NCI-H345 (cell line): ENCODE data around the gene ANKRD11.
A peak's percentile ranks its signal among the peaks of the same experiment; 100 is the strongest.
"Not testable (repeated sequence)": the region's sequence is repeated elsewhere in the genome, so short reads cannot be mapped to it uniquely, and the experiment has no call there.

Source experiments
- DNase-seq: peaks from one replicate; lab custom pipeline; 2025; lab: John Stamatoyannopoulos, UW

Gene ANKRD11

DNA sequence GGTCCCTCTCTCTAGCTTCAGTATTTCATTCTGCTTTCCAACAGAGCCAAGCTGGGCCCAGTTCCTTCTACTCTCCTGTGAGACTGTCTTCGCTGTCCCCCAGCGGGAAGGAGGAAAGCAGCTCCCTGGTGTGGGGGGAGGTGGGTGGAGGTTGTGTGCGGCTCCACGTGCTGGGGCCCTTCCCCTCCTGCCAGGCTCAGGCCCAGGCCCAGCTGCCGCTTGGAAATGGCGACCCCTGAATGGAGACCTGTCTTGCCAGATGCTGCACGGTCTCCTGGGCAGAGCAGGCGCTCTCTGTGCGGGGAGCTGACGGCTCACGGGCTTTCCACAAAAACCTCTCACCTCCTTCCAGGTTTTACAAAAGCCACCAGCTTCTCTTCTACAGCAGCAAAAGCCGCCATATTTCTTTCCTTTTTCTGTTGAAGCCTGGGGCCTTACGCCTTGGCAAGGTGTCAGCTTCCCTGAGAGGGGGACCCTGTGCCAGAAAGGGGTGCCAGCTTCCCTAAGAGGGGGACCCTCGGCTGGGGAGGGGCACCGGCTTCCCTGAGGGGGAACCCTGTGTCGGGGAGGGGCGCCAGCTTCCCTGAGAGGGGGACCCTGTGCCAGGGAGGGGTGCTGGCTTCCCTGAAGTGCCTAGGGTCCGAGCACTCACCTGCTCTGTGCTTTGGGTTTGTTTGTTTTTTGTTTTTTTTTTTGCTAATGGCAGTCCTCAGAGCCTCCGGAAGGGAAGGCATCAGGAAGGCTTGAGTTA, 225.4 kb downstream of the ANKRD11 start:
- DNase-seq, result no peak

DNA sequence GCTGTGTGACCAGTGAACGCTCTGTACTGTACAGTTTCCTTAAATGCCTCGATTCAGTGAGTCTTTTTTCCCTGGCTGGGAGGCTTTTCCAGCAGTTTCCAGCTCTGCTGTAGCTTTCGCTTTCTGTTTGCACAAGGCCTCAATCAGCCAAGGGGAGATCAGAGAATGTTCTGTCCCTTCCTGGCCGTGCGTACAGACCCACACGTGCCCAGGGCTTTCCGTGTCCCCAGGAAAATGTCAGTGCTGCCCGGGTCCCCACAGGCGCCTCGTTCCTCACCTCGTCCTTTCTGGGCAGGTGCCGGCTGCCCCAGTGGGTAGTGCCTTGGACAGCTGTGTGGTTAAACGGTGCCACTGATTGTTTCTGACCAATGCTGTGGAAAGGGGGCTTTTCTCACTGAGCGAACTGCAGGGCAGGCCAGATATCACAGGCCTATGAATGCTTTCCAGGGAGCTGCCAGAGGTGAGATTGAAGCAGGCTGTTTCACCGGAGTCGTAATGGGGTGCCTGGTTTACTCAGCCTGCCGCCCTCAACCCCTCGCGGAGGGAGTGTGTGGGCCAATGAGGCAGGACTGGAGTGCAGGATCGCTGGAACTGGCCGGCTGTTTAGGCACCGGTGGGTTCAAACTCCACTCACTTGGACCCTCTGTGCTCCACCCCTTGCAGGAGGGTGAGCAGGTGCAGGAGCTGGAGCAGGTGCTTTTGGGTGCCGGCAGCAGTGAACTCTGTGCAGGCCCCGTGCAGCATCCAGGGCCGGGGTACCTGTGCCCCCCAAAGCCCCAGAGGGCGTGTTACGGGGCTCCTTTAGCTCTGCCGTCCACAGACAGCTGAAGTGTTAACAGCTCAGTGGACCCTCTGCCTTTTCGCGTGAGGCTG, 228.4 kb downstream of the ANKRD11 start:
- no peak for DNase-seq

DNA sequence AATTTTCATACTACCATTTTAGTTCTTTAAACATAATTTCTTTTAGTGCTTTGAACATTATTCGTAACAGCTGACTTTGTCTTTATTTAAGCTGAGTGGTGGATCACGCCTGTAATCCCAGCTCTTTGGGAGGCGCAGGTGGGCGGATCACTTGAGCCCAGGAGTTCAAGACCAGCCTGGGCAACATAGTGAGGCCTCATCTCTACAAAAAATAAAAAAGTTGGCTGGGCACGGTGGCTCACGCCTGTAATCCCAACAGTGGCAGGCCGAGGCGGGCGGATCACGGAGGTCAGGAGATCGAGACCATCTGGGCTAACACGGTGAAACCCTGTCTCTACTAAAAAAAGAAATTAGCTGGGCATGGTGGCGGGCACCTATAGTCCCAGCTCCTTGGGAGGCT, 230.5 kb downstream of the ANKRD11 start:
- not testable (repeated sequence) for DNase-seq

DNA sequence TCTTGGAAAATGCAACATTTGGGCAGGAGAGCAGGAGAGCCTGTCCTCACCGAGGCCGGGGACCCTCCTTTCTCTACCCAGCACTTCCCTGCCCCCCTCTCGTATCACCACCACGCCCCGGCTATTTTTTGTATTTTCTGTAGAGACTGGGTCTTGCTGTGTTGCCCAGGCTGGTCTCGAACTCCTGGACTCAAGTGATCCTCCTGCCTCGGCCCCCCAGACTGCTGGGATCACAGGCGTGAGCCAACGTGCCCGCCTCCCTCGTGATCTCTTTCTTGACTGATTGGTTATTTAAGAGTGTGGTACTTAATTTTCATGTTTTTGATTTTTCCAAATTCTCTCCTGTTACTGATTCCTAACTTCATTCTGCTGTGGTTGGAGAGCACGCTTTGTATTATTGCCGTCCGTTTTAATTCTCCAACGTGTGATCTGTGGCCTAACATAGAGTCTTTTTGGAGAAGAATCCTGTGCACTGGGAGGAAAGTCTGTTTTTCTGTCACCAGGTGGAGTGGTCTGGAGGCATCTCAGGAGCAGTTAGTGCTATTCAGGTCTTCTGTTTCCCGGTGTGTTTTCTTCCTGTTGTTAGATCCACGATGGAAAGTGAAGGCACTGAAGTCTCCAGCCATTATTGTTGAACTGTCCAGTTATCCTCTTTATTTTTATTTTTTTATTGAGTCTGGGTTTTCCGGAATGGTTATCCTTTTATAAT, 232.4 kb downstream of the ANKRD11 start:
- no peak for DNase-seq

DNA sequence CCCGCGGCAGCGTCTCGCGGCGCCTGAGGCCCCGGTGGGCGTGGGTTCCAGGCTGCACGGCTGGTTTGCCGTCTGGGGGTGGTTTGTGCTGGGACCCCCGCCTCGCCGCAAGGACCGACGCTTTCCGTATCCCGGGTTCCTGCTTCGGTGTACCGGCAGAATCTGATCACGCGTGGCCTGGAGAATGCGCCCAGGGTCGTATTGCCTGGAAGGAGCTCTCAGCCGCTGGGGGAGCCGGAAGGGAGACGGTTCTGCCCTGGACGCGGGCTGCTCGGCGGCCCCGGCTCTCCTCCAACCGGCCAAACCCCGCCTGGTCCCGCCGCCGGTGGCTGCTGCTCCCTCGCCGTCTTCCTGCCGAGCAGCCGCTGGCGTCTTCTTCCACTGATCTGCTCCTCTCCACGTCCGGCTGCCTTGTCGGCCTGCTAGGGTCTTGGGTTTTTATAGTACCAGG, 233.1 kb downstream of the ANKRD11 start:
- DNase-seq, result no peak

DNA sequence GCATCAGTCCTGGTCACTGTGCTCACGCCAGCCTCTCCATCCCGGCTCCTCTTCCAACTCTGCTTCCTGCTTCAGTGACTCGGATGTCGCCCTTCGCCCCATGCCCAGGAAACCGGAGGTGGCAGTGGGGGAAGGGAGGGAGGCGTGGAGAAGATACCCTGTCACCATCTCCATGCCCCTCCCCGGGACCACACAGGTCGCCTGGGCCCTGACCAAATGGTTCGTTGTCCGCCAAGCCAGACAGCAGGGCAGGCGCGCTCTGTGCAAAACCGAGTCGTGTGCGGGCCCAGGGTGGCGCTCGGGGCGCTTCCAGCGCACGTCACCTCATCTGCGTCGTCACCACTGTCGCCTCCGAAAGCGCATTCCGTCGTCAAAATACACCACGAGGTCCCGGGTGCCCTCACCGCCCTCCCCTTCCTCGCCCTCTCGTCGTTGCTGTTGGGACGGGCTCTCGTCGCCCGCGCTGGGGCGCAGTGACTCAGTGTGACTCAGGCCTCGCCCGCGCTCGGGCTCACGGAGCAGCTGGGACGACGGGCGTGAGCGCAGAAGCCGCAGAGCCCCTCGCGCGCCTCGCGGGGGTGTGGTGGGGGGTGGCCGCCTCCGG, 233.6 kb downstream of the ANKRD11 start:
- peak; percentile 34 for DNase-seq

DNA sequence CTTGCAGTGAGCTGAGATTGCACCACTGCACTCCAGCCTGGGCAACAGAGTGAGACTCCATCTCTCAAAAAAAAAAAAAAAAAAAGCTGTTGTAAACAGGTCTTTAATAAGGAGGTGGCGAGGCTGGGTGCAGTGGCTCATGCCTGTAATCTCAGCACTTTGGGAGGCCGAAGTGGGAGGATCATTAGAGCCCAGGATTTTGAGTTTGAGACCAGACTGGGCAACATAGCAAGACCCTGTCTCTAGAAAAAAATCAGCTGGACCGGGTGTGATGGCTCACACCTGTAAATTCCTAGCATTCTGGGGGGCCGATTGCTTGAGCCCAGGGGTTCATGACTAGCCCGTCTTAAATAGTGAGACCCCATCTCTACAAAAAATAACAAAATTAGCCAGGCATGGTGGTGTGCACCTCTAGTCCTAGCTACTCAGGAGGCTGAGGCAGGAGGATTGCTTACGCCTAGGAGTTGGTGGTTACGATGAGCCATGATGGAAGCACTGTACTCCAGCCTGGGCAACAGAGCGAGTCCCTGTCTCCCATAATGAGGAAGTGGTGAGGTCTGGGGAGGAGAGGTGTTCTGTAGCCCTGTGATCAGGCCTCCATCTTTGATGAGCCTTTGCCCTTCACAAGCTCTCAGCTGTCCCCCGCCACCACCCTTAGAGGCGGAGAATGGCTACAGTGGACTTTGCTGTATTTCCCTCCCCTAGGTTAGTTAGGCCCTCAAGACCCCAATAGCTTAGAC, 236.6 kb downstream of the ANKRD11 start:
- DNase-seq, result no peak

DNA sequence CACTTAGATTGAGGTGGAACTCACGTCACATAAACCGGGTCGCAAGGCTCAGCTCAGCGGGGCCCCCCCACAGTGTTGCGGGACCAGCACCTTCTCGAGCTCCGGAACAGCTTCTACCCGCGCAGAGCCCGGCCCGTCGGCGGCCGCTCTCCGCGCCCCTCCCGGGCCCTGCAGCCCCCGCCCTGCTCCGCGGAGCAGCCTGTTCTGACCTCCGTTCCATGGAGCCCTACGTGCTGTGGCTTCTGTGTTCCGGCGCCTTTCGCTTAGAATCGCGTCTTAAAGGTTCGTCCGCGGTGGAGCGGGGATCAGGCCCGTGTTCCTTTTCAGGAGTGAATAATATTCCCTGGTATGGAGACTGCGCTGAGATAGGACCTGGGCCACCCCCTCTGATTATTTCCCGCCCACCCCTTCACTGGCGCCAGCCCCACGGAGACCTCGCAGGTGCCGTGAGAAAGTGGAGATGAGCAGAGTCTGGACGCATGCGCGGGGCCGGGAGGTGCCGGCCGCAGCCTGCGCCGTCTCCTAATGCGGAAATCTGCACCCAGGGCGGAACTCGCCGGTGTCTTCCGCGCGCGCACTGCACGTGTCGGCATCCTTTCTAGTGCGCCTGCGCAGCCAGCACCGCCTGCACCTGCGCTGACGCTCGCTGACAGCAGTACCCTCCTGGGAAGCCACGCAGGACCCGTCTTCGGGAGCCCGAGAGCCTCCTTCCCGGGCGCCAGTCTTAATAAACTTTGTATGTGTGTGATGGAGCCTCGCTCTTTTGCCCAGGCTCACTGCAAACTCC, 242.0 kb downstream of the ANKRD11 start:
- no peak for DNase-seq

DNA sequence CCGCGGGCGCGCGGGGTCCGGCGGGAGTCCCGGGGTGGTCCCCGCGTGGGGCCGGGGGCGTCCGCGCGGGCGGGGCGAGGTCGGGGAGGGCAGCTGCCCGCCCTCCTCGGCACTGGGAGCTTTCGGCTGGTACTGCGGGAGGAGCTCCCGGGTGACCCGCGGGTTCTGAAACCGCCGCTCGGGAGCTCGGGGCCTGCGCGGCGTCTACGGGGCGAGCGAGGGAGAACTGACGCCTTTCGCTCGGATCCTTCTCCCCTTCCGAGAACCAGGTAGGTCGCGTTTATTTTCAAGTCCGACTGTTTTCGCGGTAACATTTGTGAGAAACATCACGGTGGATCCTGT, 242.7 kb downstream of the ANKRD11 start:
- not testable (repeated sequence) for DNase-seq

- DNase-seq, result peak; percentile 71
Observed at GRCh38 chr16:89246903-89247733, 243.2 kb downstream of the ANKRD11 start.

GRCh38 chr16:89246383-89246902, 243.9 kb downstream of the ANKRD11 start:
- no peak for DNase-seq

DNA sequence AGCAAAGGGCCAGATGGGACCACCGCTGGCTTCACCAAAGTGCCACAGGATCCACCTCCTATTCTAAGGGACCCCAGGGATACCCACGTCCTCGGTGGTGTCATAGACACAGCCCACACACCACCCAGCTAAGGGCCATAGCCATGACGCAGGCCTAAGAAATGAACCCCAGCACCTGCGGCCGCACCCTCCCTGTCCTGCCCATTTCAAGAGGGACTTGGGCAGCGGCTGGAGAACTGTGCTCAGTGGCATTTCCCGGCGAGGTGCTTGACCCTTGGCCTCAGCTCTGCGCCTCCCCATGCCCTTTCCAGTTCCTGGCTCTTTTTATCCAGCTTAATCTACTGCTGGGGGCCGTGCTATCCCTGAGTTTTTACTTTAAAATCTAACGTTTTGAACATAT, 245.6 kb downstream of the ANKRD11 start:
- DNase-seq, result no peak

DNA sequence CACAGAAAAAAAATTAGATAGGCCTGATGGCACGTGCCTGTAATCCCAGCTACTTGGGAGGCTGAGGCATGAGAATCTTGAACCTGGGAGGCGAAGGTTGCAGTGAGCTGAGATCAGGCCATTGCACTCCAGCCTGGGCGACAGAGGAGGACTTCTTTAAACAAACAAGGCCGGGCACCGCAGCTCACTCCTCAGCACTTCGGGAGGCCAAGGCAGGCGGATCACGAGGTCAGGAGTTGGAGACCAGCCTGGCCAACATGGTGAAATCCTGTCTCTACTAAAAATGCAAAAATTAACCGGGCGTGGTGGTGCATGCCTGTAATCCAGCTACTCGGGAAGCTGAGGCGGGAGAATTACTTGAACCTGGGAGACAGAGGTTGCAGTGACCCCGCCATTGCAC, 246.1 kb downstream of the ANKRD11 start:
- DNase-seq, result not testable (repeated sequence)

DNA sequence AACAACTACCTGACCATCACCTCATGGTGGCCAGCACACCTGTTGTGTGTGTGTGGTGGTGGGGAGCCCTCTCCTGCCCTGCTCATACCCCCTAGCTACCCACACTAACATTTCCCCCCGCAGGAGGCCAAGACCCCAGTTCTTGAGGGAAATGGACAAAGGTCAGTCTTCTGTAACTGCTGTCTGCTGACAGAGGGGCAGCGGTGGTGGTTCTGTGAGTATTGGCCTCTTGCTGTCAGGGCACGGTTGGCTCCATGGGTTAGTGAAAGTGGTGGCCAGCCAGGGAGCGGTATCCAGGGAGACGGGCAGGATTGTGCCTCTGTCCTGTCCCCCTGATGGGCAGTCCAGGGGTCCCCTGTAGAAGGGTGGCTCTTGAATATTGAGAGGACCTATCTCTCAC, 246.7 kb downstream of the ANKRD11 start:
- no peak for DNase-seq

DNA sequence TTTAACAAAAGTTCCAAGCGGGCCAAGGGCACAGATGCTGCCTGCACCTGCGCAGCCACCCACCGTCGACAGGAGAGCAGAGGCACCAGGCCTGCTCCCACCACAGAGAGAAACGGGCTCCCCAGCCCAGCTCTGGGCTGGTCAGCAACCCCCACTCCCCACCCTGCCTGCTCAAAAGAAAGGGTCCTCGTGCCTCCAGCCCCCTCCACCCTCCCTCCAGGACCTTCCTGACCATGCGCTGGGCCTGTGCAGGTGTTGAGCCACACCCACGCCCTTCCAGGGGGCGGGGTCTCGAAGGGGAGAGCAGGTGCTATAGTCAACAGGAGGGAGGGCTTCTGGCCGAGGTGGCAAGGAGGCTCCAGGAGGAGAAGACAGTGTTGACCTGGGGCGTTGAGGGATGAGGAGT, 247.6 kb downstream of the ANKRD11 start:
- no peak for DNase-seq

DNA sequence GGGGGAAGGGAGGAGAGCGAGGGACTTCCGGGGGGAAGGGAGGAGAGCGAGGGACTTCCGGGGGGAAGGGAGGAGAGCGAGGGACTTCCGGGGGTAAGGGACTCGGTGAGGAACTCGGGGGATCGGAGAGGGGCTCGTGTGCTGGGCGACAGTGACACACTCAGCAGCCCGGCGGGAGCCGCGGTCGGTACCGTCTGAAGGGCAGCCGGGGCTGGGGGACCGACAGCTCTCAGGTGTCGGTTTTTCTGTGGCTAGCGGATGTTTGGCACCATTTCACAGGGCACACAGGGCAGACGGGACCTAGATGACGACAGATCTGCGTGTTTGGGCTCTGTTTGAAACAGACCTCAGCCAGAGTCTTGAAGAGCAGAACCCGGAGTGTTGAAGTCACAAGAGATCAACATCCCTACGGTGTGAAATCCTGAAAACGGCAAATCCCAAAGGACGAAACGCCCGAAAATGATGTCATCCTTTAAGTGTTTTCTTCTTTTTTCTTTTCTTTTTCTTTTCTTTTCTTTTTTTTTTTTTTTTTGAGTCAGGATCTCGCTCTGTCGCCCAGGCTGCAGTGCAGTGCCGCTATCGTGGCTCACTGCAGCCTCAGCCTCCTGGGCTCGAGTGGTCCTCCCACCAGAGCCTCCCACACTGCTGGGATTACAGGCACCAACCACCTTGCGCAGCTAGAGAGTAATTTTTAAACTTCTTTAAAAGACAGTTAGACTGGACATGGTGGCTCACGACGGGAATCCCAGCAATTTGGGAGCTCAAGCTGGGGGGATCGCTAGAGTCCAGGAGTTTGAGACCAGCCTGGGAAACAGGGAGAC, 249.0 kb downstream of the ANKRD11 start:
- peak; percentile 53 for DNase-seq

DNA sequence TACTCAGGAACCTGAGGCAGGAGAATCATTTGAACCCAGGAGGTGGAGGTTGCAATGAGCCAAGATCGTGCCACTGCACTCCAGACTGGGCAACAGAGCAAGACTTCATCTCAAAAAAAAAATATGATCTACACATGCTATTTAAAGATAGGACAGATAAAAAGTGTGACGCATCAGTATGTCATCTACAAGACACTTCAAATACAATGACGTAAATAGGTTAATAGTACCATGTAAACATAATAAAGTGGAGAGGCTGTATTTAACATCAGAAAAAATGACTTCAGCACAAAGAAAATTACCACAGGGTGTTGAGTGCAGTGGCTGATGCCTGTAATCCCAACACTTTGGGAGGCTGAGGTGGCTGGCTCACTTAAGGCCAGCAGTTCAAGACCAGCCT, 252.6 kb downstream of the ANKRD11 start:
- DNase-seq, result no peak

DNA sequence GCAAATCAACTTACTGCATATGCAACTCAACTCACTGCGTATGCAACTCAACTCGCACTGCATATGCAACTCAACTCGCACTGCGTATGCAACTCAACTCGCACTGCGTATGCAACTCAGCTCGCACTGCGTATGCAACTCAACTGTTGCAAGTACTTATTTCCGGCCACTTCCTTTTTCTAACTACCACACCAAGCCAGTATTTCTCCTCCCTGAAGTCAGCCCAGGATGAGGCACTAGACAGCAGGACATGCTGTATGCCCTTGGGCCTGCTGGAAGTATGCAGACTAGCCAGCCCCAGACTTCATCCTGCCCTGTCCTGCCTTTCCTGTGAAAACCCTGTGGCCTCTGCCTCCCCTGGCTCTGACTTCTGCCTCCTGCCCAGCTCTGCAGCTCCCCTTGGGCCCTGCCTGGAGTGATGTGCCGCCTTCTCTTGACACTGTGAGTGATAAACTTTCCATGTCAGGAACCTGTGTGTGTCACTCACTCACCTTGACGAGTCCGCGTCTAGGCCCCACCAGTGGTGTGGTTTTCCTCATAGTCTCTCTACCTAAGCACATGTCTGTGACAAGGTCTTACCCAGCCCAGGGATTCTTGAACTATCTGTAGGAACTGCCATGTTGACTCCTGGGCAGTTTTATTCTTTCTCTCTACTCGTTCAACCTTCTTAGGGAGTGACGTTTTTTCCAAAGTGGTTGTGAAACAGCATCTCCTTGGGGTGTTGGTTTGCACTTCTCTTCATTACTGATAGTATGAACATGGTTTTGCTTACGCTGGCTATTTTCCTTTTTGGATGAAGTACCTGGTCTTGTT, 256.5 kb downstream of the ANKRD11 start:
- DNase-seq, result no peak
